ENCODE measurements around the gene OMD.

OMD gene

GRCh38 chr9:92408747-92409478 lies 15.4 kb downstream of the OMD start:
- DNase-seq = no peak

GRCh38 chr9:92407818-92408217 lies 16.5 kb downstream of the OMD start:
- no peak for DNase-seq

- peak in 3 of 5 experiments; percentile 2 to 81 (median 9) for DNase-seq
These were observed 17.8 kb downstream of the OMD start for GRCh38 chr9:92406477-92406876.

GRCh38 chr9:92405818-92406217 lies 18.5 kb downstream of the OMD start:
- DNase-seq = no peak

- peak in 1 of 5 experiments; percentile 10 for DNase-seq
These were observed 20.0 kb downstream of the OMD start, which contains the start of gene OGN for GRCh38 chr9:92404042-92404836. TSS of gene OGN (minus strand) at chr9:92404578. CDS start at chr9:92403407, 1,171 bp downstream.

GRCh38 chr9:92402826-92403745 lies 21.2 kb downstream of the OMD start:
- DNase-seq = no peak

GRCh38 chr9:92402360-92402759 lies 21.9 kb downstream of the OMD start:
- DNase-seq = no peak

GRCh38 chr9:92397853-92398252 lies 26.4 kb downstream of the OMD start:
- no peak for DNase-seq

- DNase-seq = no peak
These were observed 28.7 kb downstream of the OMD start for GRCh38 chr9:92395617-92396016.

GRCh38 chr9:92393686-92394085 lies 30.6 kb downstream of the OMD start:
- DNase-seq = no peak

- no peak for DNase-seq
These were observed 31.6 kb downstream of the OMD start for GRCh38 chr9:92392690-92393089.

- DNase-seq = no peak
These were observed 38.3 kb downstream of the OMD start for GRCh38 chr9:92385953-92386352.

GRCh38 chr9:92385477-92385876 lies 38.8 kb downstream of the OMD start:
- no peak for DNase-seq

- DNase-seq = no peak
These were observed 39.3 kb downstream of the OMD start for GRCh38 chr9:92385001-92385400.

GRCh38 chr9:92384375-92384774 lies 39.9 kb downstream of the OMD start:
- DNase-seq = no peak

GRCh38 chr9:92381775-92382174 lies 42.5 kb downstream of the OMD start:
- no peak for DNase-seq

GRCh38 chr9:92380603-92381002 lies 43.7 kb downstream of the OMD start:
- DNase-seq = no peak

- no peak for DNase-seq
These were observed 45.3 kb downstream of the OMD start for GRCh38 chr9:92378865-92379560.

- DNase-seq = no peak
These were observed 46.4 kb downstream of the OMD start for GRCh38 chr9:92377876-92378275.

GRCh38 chr9:92373167-92373566 lies 51.1 kb downstream of the OMD start:
- no peak for DNase-seq

GRCh38 chr9:92369075-92369474 lies 55.2 kb downstream of the OMD start:
- no peak for DNase-seq

Measured in T-helper 2 cell (primary cell).